Endothelial cell (in vitro differentiated cells): Measurements from ENCODE around the gene CT47C1. TPM values are rescaled to one million over a fixed set of nuclear protein-coding genes. Genes with fewer than 3 reads are reported as not detected.
A peak's percentile ranks its signal among the peaks of the same experiment; 100 is the strongest.

Experiments
- DNase-seq: peaks from one replicate; pipeline ENCODE4 v3.0.0; 2021; ENCODE audit warnings: low spot score
- H3K27ac Mint-ChIP-seq: one replicate; pipeline ENCODE4 v1.8.0; 2021; ENCODE audit warnings: mixed read lengths, inconsistent platforms; ENCODE audit not compliant: unreplicated experiment
- H3K27me3 Mint-ChIP-seq: one replicate; pipeline ENCODE4 v1.8.0; 2021; ENCODE audit warnings: mild to moderate bottlenecking, moderate library complexity, mixed read lengths, inconsistent platforms; ENCODE audit not compliant: unreplicated experiment
- H3K36me3 Mint-ChIP-seq: one replicate; pipeline ENCODE4 v1.8.0; 2021; ENCODE audit warnings: mild to moderate bottlenecking, low read depth, mixed read lengths, inconsistent platforms; ENCODE audit not compliant: unreplicated experiment
- H3K4me1 Mint-ChIP-seq: one replicate; pipeline ENCODE4 v1.8.0; 2021; ENCODE audit warnings: mild to moderate bottlenecking, mixed read lengths, inconsistent platforms; ENCODE audit not compliant: unreplicated experiment
- H3K4me3 Mint-ChIP-seq: one replicate; pipeline ENCODE4 v1.8.0; 2021; ENCODE audit warnings: mild to moderate bottlenecking, mixed read lengths, inconsistent platforms; ENCODE audit not compliant: unreplicated experiment
- H3K9me3 Mint-ChIP-seq: one replicate; pipeline ENCODE4 v1.8.0; 2021; ENCODE audit warnings: mixed read lengths, inconsistent platforms; ENCODE audit not compliant: unreplicated experiment
- total RNA-seq: library from RNA; stranded (reverse); fragmentation: NEBNext Ultra II Directional; extraction: Animal tissue kit (Norgen Biotek cat#: 25700); gene quantifications from one replicate; pipeline ENCODE4 v1.2.1, GENCODE V29; 2021; ENCODE audit not compliant: unreplicated experiment
- TF ChIP-seq, protein P1 (sequence below): fragments of 200-600 bp; sonication (generic); IDR thresholded peaks from one replicate; pipeline ENCODE4 v1.5.0; 2021; ENCODE audit warnings: antibody characterized with exemption; ENCODE audit not compliant: unreplicated experiment

Gene CT47C1
- total RNA-seq, 1 donor from 2014 or later: not detected

DNA sequence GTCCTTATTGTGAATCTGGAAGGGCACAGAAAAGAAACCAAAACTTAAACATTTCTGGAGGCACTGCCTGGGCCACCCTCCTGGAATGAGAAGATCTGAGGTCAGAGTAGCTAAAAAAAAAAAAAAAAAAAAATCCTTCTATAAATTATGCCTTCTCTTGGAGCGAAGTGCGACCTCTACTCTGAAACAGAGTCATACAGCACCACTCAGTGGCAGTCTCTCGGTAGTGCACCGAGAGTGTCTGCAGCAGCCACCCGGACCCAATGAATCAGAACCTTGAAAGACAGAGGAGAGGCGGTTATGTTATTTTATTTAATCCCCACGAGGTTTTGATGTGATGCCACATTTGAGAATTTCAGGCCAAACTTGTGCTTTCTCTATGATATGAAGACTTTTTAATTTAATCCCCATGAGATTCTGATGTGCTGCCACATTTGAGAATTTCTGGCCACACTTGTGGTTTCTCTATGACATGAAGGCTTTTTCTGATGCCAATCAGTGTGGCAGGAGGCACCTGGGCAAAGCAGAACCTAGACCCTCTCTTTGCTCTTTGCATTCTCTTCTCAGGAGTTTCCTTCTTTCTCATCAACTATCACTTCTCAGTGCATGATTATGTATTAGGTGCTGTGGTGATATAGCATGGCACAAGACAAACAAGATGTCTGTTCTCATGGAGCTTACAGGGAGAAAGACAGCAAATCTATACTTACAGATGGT, 5.6 kb upstream of the CT47C1 start:
- Mint-ChIP-seq H3K27me3 (no peaks in the 10 kb centered on the region), H3K9me3 (no peaks in the 10 kb centered on the region), H3K4me3 (no peak overlapping the region), H3K27ac (no peak overlapping the region), H3K36me3 (no peaks in the 10 kb centered on the region), H3K4me1 (no peaks in the 10 kb centered on the region)
- DNase-seq: peak; percentile 50
- TF ChIP-seq, protein P1, sequence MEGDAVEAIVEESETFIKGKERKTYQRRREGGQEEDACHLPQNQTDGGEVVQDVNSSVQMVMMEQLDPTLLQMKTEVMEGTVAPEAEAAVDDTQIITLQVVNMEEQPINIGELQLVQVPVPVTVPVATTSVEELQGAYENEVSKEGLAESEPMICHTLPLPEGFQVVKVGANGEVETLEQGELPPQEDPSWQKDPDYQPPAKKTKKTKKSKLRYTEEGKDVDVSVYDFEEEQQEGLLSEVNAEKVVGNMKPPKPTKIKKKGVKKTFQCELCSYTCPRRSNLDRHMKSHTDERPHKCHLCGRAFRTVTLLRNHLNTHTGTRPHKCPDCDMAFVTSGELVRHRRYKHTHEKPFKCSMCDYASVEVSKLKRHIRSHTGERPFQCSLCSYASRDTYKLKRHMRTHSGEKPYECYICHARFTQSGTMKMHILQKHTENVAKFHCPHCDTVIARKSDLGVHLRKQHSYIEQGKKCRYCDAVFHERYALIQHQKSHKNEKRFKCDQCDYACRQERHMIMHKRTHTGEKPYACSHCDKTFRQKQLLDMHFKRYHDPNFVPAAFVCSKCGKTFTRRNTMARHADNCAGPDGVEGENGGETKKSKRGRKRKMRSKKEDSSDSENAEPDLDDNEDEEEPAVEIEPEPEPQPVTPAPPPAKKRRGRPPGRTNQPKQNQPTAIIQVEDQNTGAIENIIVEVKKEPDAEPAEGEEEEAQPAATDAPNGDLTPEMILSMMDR: no peak

DNA sequence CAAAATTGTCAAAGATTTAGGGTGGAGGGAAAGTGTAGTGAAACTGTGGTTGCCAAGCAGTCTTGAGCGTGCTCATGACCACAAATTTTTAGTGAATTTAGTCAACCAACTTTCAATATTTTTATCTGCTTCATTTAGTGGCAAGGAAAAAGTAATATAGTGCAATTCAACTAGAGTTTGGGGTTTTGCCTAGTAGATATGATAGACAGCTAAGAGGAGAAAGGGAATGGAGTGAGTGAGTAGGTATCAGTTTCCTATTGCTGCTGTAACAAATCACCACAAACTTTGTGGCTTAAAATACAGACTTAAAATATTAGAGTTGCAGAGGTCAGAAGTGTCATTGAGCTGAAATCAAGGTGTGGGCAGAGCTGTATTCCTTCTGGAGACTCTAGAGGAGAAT, 3.7 kb upstream of the CT47C1 start:
- no peaks in the 10 kb centered on the region for H3K9me3 Mint-ChIP-seq
- TF ChIP-seq, protein P1: no peak
- DNase-seq: no peak
- no peaks in the 10 kb centered on the region for H3K4me1 Mint-ChIP-seq
- no peaks in the 10 kb centered on the region for H3K27me3 Mint-ChIP-seq
- no peaks in the 10 kb centered on the region for H3K36me3 Mint-ChIP-seq
- no peak overlapping the region for H3K4me3 Mint-ChIP-seq
- H3K27ac Mint-ChIP-seq: no peak overlapping the region

DNA sequence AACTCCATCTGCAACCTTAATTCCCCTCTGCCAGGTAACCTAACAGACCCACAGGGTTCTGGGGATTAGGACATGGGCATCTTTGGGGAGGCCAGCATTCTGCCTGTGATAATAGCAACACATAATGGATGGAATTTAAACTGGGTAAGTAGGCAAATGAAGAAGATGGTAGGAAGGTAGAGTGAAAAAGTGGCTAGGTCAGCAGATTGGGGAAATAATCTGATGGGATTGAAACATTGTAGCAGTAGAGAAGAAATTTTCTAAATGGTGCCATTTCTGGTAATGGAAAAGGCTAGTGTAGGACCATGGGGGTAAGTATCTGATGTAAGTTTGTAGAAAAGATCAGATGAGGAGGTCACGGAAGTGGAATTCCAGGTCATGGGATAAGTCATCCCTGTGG, 3.0 kb upstream of the CT47C1 start:
- Mint-ChIP-seq H3K9me3 (no peaks in the 10 kb centered on the region), H3K27ac (no peak overlapping the region), H3K4me1 (no peaks in the 10 kb centered on the region), H3K4me3 (no peak overlapping the region), H3K27me3 (no peaks in the 10 kb centered on the region), H3K36me3 (no peaks in the 10 kb centered on the region)
- no peak for DNase-seq
- TF ChIP-seq, protein P1: no peak

DNA sequence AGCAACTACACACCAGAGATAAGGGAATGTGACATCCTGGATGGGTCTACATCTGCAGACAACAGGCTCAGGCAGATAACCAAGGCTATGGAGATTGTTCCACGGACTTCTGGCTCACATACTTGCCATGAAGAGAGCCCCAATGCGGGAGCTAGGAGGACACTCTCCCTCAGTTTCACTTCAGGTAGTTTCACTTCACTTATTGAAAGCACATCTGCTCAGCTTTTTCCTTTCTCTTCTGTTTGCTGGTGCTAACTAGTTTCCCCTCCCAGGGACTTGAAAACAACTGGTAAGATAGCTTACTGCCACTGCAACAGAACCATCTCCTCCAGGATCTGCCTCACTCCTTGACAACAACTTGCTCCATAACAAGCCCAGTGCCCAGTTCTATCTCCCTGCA, 1.4 kb upstream of the CT47C1 start:
- Mint-ChIP-seq H3K27me3 (no peaks in the 10 kb centered on the region), H3K36me3 (no peaks in the 10 kb centered on the region), H3K27ac (no peak overlapping the region), H3K9me3 (no peaks in the 10 kb centered on the region), H3K4me3 (no peak overlapping the region), H3K4me1 (no peaks in the 10 kb centered on the region)
- TF ChIP-seq, protein P1: no peak
- no peak for DNase-seq

DNA sequence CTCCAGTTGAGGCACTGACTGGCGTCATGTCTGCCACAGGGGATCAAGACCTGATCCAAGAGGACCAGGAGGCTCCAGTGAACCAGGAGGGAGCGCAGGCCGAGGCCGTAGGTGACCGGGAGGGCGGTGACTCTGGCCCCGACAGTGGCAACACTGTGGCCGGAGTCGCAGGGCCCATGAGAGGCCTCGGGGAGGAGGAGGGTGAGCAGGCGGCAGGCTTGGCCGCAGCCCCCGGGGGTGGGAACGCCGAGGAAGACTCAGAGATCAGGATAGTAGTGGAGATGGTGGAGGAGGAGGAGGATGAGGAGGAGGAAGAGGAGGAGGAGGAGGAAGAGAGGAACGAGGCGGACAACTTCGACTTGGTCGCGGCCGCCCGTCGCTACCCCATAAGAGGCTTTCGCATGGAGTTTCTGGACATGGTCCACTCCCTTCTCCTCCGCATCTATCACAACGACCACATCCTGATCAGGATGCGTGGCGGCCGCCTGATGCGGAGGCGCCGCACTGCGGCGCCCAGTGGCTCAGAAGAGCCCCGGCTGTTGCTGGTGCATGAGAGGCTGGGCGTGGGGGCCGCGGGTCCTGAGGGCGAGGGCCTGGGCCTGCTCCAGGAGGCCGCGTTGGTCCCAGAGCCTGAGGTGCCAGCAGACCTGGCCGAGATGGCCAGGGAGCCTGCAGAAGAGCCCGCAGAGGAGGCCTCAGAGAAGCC, 560 bp downstream of the CT47C1 start:
- H3K9me3 Mint-ChIP-seq: no peaks in the 10 kb centered on the region
- H3K4me3 Mint-ChIP-seq: no peak overlapping the region
- H3K27me3 Mint-ChIP-seq: no peaks in the 10 kb centered on the region
- no peak overlapping the region for H3K27ac Mint-ChIP-seq
- H3K4me1 Mint-ChIP-seq: no peaks in the 10 kb centered on the region
- TF ChIP-seq, protein P1: no peak
- no peaks in the 10 kb centered on the region for H3K36me3 Mint-ChIP-seq
- no peak for DNase-seq
